K562 (cell line): ENCODE data around the gene EHBP1L1. TPM values are rescaled to one million over a fixed set of nuclear protein-coding genes. Genes with fewer than 3 reads are reported as not detected.

Experiments used
- HDAC1 ChIP-seq, 2 experiments: fragments of 450-650 bp; IDR thresholded peaks; 2 replicates each; pipeline ENCODE4 v1.6.1; 2016 to 2017; ENCODE audit warnings: inconsistent platforms in 1 of 2, mild to moderate bottlenecking in 1 of 2, moderate library complexity in 1 of 2
- HDGF ChIP-seq: fragments of 450-650 bp; IDR thresholded peaks from 2 replicates; pipeline ENCODE4 v1.6.1; 2016
- PML ChIP-seq: IDR thresholded peaks from 2 replicates; pipeline ENCODE4 v1.6.1; 2012; ENCODE audit warnings: low read length, inconsistent platforms
- ZNF57 ChIP-seq: fragments of 450-650 bp; formaldehyde crosslinking; IDR thresholded peaks from 2 replicates; pipeline ENCODE4 v1.4.0; 2020; ENCODE audit warnings: mild to moderate bottlenecking, moderate library complexity
- polyA plus RNA-seq, 8 experiments: library from polyadenylated mRNA; depleted of rRNA in 4 of 8; stranded (reverse) in 5 of 8; unstranded in 3 of 8; fragments of >200 nt; fragmentation: Nextera tagmentation in 2 of 8; fragmentation: Illumina TruSeq in 1 of 8; extraction: Ambion mirVana in 2 of 8; extraction: Trizol in 1 of 8; gene quantifications; 2 replicates each; pipeline versions ENCODE4 v1.2.1 to v1.2.3, GENCODE V29; 2011 to 2014; ENCODE audit warnings: inconsistent platforms in 1 of 8, missing spikeins in 1 of 8
- total RNA-seq, 7 experiments: library from RNA; depleted of rRNA in 6 of 7; stranded (reverse); fragments of >200 nt in 6 of 7; fragmentation: Illumina TruSeq in 2 of 7; extraction: Trizol in 2 of 7; gene quantifications; 2 replicates each; pipeline versions ENCODE4 v1.2.1 to v1.2.3, GENCODE V29; 2011 to 2021; ENCODE audit warnings: low replicate concordance in 1 of 7
- TF ChIP-seq, protein P1 (sequence below): fragments of 250-450 bp; sonication (Bioruptor Pico); IDR thresholded peaks from 2 replicates; pipeline ENCODE4 v1.4.0; 2020

Gene EHBP1L1
- total and polyA plus RNA-seq, 9 of the 15 experiments (the other 6 are each of a cell fraction or from before 2014, with no cell fraction given): 0.03 to 87.1 (median 26.3) TPM

DNA sequence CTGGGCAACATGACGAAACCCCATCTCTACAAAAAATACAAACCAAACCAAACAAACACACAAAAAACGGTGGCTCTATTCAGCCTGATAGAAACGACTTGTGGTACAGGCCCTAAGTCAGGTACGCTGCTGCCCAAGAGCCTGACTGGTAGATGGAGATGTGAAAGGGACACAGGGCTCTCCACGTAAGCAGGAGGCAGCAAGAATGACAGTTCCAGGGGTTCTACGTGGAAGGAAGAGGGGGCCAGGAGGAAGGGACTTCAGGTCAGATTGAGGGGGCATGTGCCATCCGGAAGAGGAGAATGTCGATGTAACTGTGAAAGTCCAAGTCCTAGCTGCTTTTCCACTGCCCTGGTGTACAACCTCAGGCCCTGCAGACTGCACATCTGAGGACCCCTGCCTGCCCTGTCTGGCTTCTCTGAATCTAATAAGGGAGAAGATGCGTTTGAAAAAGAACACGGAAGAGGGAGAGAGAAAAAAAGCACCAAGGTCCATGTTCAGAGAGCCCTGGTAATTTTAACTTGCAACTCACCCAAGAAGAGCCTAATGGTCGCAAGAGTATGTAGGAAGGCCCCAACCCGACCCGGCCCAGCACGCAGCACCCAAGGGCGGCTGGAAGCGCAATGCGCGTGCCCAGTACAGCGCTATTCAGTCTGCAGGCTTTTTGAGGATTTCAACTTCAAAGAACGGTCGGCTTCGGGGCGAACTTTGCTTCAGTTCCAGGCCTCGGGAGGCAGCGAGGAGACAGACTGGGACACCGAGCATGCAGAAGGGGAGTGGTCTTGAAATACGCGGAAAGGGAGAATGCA lies 6.5 kb upstream of the EHBP1L1 start (continued):
- TF ChIP-seq, protein P1, sequence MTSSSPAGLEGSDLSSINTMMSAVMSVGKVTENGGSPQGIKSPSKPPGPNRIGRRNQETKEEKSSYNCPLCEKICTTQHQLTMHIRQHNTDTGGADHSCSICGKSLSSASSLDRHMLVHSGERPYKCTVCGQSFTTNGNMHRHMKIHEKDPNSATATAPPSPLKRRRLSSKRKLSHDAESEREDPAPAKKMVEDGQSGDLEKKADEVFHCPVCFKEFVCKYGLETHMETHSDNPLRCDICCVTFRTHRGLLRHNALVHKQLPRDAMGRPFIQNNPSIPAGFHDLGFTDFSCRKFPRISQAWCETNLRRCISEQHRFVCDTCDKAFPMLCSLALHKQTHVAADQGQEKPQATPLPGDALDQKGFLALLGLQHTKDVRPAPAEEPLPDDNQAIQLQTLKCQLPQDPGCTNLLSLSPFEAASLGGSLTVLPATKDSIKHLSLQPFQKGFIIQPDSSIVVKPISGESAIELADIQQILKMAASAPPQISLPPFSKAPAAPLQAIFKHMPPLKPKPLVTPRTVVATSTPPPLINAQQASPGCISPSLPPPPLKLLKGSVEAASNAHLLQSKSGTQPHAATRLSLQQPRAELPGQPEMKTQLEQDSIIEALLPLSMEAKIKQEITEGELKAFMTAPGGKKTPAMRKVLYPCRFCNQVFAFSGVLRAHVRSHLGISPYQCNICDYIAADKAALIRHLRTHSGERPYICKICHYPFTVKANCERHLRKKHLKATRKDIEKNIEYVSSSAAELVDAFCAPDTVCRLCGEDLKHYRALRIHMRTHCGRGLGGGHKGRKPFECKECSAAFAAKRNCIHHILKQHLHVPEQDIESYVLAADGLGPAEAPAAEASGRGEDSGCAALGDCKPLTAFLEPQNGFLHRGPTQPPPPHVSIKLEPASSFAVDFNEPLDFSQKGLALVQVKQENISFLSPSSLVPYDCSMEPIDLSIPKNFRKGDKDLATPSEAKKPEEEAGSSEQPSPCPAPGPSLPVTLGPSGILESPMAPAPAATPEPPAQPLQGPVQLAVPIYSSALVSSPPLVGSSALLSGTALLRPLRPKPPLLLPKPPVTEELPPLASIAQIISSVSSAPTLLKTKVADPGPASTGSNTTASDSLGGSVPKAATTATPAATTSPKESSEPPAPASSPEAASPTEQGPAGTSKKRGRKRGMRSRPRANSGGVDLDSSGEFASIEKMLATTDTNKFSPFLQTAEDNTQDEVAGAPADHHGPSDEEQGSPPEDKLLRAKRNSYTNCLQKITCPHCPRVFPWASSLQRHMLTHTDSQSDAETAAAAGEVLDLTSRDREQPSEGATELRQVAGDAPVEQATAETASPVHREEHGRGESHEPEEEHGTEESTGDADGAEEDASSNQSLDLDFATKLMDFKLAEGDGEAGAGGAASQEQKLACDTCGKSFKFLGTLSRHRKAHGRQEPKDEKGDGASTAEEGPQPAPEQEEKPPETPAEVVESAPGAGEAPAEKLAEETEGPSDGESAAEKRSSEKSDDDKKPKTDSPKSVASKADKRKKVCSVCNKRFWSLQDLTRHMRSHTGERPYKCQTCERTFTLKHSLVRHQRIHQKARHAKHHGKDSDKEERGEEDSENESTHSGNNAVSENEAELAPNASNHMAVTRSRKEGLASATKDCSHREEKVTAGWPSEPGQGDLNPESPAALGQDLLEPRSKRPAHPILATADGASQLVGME (CRISPR knock-in tag): no peak
- TF ChIP-seq ZNF57 (CRISPR knock-in tag) (0 out of 2 replicates have a peak, but pooled peaks have one; percentile 62), HDAC1 (IDR thresholded peaks at IDR 0.05) (0 out of 4 replicates have a peak, but pooled peaks of 1 of the 2 experiments have one; percentile 13), HDGF (0 out of 2 replicates have a peak, but pooled peaks have one; percentile 45), PML (0 out of 2 replicates have a peak, but pooled peaks have one; percentile 1)
- TF ChIP-seq, all 486 proteins: peak for 19
